Measurements from ENCODE around the gene ATP13A1. TPM values are rescaled to one million over a fixed set of nuclear protein-coding genes. Genes with fewer than 3 reads are reported as not detected.
A peak's percentile ranks its signal among the peaks of the same experiment; 100 is the strongest.

Gene ATP13A1
- total RNA-seq, 2 donors from 2014 or later: 38.7 to 570 TPM

GRCh38 chr19:19662871-19663255 lies 613 bp downstream of the ATP13A1 start:
- Histone ChIP-seq H3K27me3 (no peaks in the 10 kb centered on the region), H3K36me3 (replicated peaks in 1 of 2; ENCODE audit: insufficient read depth in 1 of 2, low read depth in 2 of 2) (peaks cover 5 to 6% of the 10 kb centered on the region in 2 donors), H3K9me3 (no peaks in the 10 kb centered on the region), H3K4me3 (peak overlapping the region; percentile 50 to 98), H3K4me1 (peaks cover 19% of the 10 kb centered on the region), H3K27ac (peak overlapping the region; percentile 87 to 97 (median 94))
- WGBS, 2 donors: 3 to 6% methylated on average over 13 to 17 of the region's 17 CpGs
- TF ChIP-seq, protein P1, sequence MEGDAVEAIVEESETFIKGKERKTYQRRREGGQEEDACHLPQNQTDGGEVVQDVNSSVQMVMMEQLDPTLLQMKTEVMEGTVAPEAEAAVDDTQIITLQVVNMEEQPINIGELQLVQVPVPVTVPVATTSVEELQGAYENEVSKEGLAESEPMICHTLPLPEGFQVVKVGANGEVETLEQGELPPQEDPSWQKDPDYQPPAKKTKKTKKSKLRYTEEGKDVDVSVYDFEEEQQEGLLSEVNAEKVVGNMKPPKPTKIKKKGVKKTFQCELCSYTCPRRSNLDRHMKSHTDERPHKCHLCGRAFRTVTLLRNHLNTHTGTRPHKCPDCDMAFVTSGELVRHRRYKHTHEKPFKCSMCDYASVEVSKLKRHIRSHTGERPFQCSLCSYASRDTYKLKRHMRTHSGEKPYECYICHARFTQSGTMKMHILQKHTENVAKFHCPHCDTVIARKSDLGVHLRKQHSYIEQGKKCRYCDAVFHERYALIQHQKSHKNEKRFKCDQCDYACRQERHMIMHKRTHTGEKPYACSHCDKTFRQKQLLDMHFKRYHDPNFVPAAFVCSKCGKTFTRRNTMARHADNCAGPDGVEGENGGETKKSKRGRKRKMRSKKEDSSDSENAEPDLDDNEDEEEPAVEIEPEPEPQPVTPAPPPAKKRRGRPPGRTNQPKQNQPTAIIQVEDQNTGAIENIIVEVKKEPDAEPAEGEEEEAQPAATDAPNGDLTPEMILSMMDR (IDR thresholded peaks at IDR 0.05): no peak
- no peak for TF ChIP-seq POLR2A (IDR thresholded peaks at IDR 0.05)
- intact Hi-C loops (cut with DNase I): no loop called here
- no peak for ATAC-seq
- DNase-seq: no peak

- Histone ChIP-seq H3K9me3 (no peaks in the 10 kb centered on the region), H3K27me3 (no peaks in the 10 kb centered on the region), H3K4me3 (no peak overlapping the region), H3K36me3 (replicated peaks in 1 of 2; ENCODE audit: insufficient read depth in 1 of 2, low read depth in 2 of 2) (peaks cover 5 to 8% of the 10 kb centered on the region in 2 donors), H3K27ac (no peak overlapping the region), H3K4me1 (peaks cover 19% of the 10 kb centered on the region)
- intact Hi-C loops (cut with DNase I): no loop called here
- 68 to 77% methylated on average over 5 to 8 of the region's 8 CpGs for WGBS, 2 donors
- no peak for TF ChIP-seq POLR2A (IDR thresholded peaks at IDR 0.05)
- TF ChIP-seq, protein P1 (IDR thresholded peaks at IDR 0.05): no peak
- ATAC-seq: no peak
- no peak for DNase-seq
Measured at GRCh38 chr19:19662344-19662743, 1.1 kb downstream of the ATP13A1 start.

DNA sequence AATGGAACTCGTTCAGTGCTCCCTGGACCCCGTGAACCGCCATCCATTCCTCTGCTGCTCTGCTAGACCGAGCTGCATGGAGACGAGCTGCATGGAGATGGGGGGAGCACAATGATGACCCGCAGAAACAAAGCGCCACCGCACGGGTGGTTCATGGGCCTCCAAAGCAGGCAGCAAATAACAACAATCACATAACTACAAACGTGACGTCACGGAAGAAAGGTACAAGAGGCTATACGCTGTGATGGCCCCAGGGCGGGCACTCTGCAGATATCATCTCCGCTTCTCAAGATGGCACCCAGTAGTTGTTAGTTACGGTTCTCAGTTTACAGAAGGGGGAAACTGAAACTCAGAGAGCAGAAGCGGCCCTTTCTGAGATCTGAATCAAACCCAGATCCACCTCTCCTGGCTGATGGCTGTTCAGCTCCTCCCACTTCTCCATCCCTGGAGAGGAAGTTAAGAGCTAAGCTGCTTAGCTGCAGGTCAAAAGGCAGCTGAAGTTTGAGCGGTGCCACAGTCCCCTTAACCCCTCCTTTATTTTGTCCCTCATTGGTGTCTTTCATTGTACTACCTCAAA lies 1.7 kb downstream of the ATP13A1 start:
- ATAC-seq (no peak), DNase-seq (no peak)
- no peak overlapping the region for H3K27ac ChIP-seq
- H3K4me3 ChIP-seq: no peak overlapping the region
- H3K36me3 ChIP-seq (replicated peaks in 1 of 2; ENCODE audit: insufficient read depth in 1 of 2, low read depth in 2 of 2): peaks cover 8 to 10% of the 10 kb centered on the region in 2 donors
- whole genome bisulfite sequencing, 2 donors: 68 to 75% methylated on average over 18 of the region's 18 CpGs
- no peaks in the 10 kb centered on the region for H3K27me3 ChIP-seq
- TF ChIP-seq POLR2A (IDR thresholded peaks at IDR 0.05): no peak
- TF ChIP-seq, protein P1 (IDR thresholded peaks at IDR 0.05): no peak
- H3K4me1 ChIP-seq: peaks cover 19% of the 10 kb centered on the region
- intact Hi-C loops (cut with DNase I): no loop called here
- H3K9me3 ChIP-seq: no peaks in the 10 kb centered on the region

GRCh38 chr19:19661141-19661674 lies 2.3 kb downstream of the ATP13A1 start:
- Histone ChIP-seq H3K4me3 (no peak overlapping the region), H3K9me3 (no peaks in the 10 kb centered on the region), H3K27ac (no peak overlapping the region), H3K36me3 (replicated peaks in 1 of 2; ENCODE audit: insufficient read depth in 1 of 2, low read depth in 2 of 2) (peaks cover 12 to 14% of the 10 kb centered on the region in 2 donors), H3K4me1 (peaks cover 19% of the 10 kb centered on the region), H3K27me3 (no peaks in the 10 kb centered on the region)
- WGBS, 2 donors: 83 to 86% methylated on average over 10 of the region's 10 CpGs
- TF ChIP-seq, protein P1 (IDR thresholded peaks at IDR 0.05): no peak
- TF ChIP-seq POLR2A (IDR thresholded peaks at IDR 0.05): no peak
- intact Hi-C loops (cut with DNase I): no loop called here
- no peak for ATAC-seq
- no peak for DNase-seq

Measured in body of pancreas (tissue), 4 donors.